B cell (primary cell): ENCODE measurements around the gene NKAPL. TPM values are rescaled to one million over a fixed set of nuclear protein-coding genes. Genes with fewer than 3 reads are reported as not detected.
A peak's percentile ranks its signal among the peaks of the same experiment; 100 is the strongest.

ENCODE experiments used
- ATAC-seq: fragments of 200-7000 bp; cut with Tn5 transposase; one replicate; pipeline ENCODE4 v1.10.0; 2021; ENCODE audit warnings: low read depth, mild to moderate bottlenecking, moderate number of reproducible peaks, moderate library complexity
- CTCF ChIA-PET: fragments of 350-600 bp; sonication (Branson Sonifier 250); formaldehyde crosslinking; loops from one replicate; lab custom pipeline; 2021; ENCODE audit warnings: antibody characterized with exemption, inconsistent platforms; lab: Charles Lee
- POLR2A ChIA-PET: fragments of 350-600 bp; sonication (Branson Sonifier 250); formaldehyde crosslinking; loops from one replicate; lab custom pipeline; 2021; ENCODE audit warnings: antibody characterized with exemption; lab: Charles Lee
- DNase-seq: peaks from one replicate; pipeline ENCODE4 v3.0.0; 2013
- H2AFZ ChIP-seq: 2 replicates; pipeline ENCODE4 v1.6.1; 2012; ENCODE audit warnings: mild to moderate bottlenecking, low read depth, low read length; ENCODE audit not compliant: insufficient read depth, poor library complexity, severe bottlenecking
- H3K27ac ChIP-seq, 2 donors: 1 replicate in 1 of 2; 2 replicates in 1 of 2; pipeline ENCODE4 v1.5.1; 2012 to 2013; ENCODE audit warnings: low read length in 2 of 2, mild to moderate bottlenecking in 2 of 2, moderate library complexity in 1 of 2
- H3K27me3 ChIP-seq, 4 experiments: fragments of 200-600 bp in 1 of 4; sonication (generic) in 1 of 4; replicated peaks in 1 of 4; 1 replicate in 2 of 4; 2 replicates in 2 of 4; pipeline versions ENCODE4 v1.6.1 to v1.7.0; 2013 to 2016; ENCODE audit warnings: low read length in 3 of 4, mild to moderate bottlenecking in 2 of 4, mixed read lengths in 1 of 4, moderate library complexity in 1 of 4; ENCODE audit not compliant: insufficient read depth in 4 of 4, control insufficient read depth in 3 of 4; ENCODE audit errors: control extremely low read depth in 1 of 4
- H3K36me3 ChIP-seq, 2 experiments: replicated peaks in 1 of 2; 1 replicate in 1 of 2; 2 replicates in 1 of 2; pipeline versions ENCODE4 v1.6.1 to v1.7.1; 2013; ENCODE audit warnings: low read length in 1 of 2; ENCODE audit not compliant: insufficient read depth in 2 of 2, control insufficient read depth in 1 of 2; ENCODE audit errors: control extremely low read depth in 1 of 2, extremely low read depth in 1 of 2
- H3K4me1 ChIP-seq, 2 donors: fragments of 200-600 bp in 1 of 2; sonication (generic) in 1 of 2; 1 replicate in 1 of 2; 2 replicates in 1 of 2; pipeline versions ENCODE4 v1.5.1 to v1.6.1; 2013 to 2017; ENCODE audit warnings: low read length in 2 of 2; ENCODE audit not compliant: control insufficient read depth in 2 of 2, insufficient read depth in 2 of 2
- H3K4me2 ChIP-seq: replicated peaks from 2 replicates; pipeline ENCODE3; 2012; ENCODE audit warnings: mild to moderate bottlenecking, low read depth, low read length; ENCODE audit not compliant: poor library complexity, severe bottlenecking
- H3K4me3 ChIP-seq, 5 experiments: fragments of 200-600 bp in 1 of 5; sonication (generic) in 1 of 5; 1 replicate in 3 of 5; 2 replicates in 2 of 5; pipeline versions ENCODE4 v1.5.1 to v1.7.0; 2011 to 2016; ENCODE audit warnings: low read length in 4 of 5, mild to moderate bottlenecking in 4 of 5, low read depth in 2 of 5, control low read depth in 1 of 5, moderate library complexity in 1 of 5; ENCODE audit not compliant: insufficient read depth in 1 of 5; ENCODE audit errors: control extremely low read depth in 1 of 5, extremely low read depth in 1 of 5
- H3K79me2 ChIP-seq: fragments of 200-600 bp; sonication (generic); one replicate; pipeline ENCODE4 v1.6.0; 2016; ENCODE audit warnings: low read length; ENCODE audit not compliant: control insufficient read depth, insufficient read depth
- H3K9ac ChIP-seq: fragments of 200-600 bp; sonication (generic); 2 replicates; pipeline ENCODE4 v1.6.1; 2017; ENCODE audit warnings: mild to moderate bottlenecking, low read length, moderate library complexity
- H3K9me3 ChIP-seq, 3 donors: one replicate each; pipeline versions ENCODE4 v1.6.1 to v1.7.1; 2013; ENCODE audit warnings: low read length in 2 of 3; ENCODE audit not compliant: control insufficient read depth in 2 of 3, insufficient read depth in 1 of 3; ENCODE audit errors: control extremely low read depth in 1 of 3
- H4K20me1 ChIP-seq: 2 replicates; pipeline ENCODE4 v1.6.0; 2012; ENCODE audit warnings: mild to moderate bottlenecking, low read length; ENCODE audit not compliant: insufficient read depth, control insufficient read depth, poor library complexity, severe bottlenecking
- H3K27ac Mint-ChIP-seq: one replicate; pipeline ENCODE4 v1.8.0; 2021; ENCODE audit warnings: mixed read lengths
- H3K27me3 Mint-ChIP-seq: one replicate; pipeline ENCODE4 v1.8.0; 2021; ENCODE audit warnings: mixed read lengths
- H3K4me1 Mint-ChIP-seq: one replicate; pipeline ENCODE4 v1.8.0; 2021; ENCODE audit warnings: mixed read lengths
- H3K4me3 Mint-ChIP-seq: one replicate; pipeline ENCODE4 v1.8.0; 2021; ENCODE audit warnings: mixed read lengths
- H3K9me3 Mint-ChIP-seq: one replicate; pipeline ENCODE4 v1.8.0; 2022; ENCODE audit warnings: mixed read lengths; ENCODE audit not compliant: insufficient read depth
- CTCF ChIP-seq: fragments of 200-600 bp; IDR thresholded peaks from one replicate; pipeline ENCODE4 v1.8.0; 2022; ENCODE audit warnings: antibody characterized with exemption, mild to moderate bottlenecking
- EZH2 ChIP-seq: IDR thresholded peaks from 2 replicates; pipeline ENCODE4 v1.6.1; 2012; ENCODE audit warnings: borderline replicate concordance, low read depth, mild to moderate bottlenecking, moderate library complexity, low read length; ENCODE audit not compliant: insufficient read depth, poor library complexity, severe bottlenecking
- WGBS: methylation state at CpG from one replicate; pipeline ENCODE4 v1.1.5; 2013; ENCODE audit warnings: missing lambda C conversion rate; ENCODE audit not compliant: insufficient coverage; 5-methylcytosine and 5-hydroxymethylcytosine counted together
- intact Hi-C: fragments of 100-400 bp; cut with micrococcal nuclease; formaldehyde crosslinking; loops from one replicate; pipeline ENCODE4 v1.10.0; 2022
- polyA plus RNA-seq: library from polyadenylated mRNA; depleted of rRNA; stranded (reverse); fragments of >200 nt; gene quantifications from 2 replicates; pipeline ENCODE4 v1.2.3, GENCODE V29; 2012
- total RNA-seq, 2 donors: library from RNA; stranded (reverse); fragments of 120-200 nt in 1 of 2; gene quantifications; 1 replicate in 1 of 2; 2 replicates in 1 of 2; pipeline versions ENCODE4 v1.2.3 to v1.2.4, GENCODE V29; 2013 to 2022

NKAPL gene
- total and polyA plus RNA-seq, 2 donors (not counting 1 experiment from before 2014, with no cell fraction given), result 0.52 TPM; not detected in 1

DNA sequence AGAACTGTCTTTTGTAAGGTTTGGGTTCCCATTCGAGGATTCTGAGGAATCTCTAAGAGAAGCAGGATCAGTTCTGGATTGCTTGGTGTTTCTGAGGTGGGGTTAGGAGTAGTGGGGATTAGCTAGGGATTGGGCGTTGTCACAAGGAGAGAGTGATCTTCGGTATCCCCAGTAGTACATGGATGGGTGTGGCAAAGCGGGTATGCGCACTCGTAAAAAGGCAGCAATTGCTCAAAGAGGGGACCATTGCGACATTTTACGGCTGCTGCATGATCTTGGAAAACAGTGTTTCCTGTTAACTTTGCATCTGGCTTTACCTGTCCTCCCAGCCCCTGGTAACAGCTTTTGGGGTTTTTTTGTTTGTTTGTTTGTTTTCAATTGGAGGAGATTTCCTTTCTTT lies 43.7 kb upstream of the NKAPL start:
- H3K4me3 ChIP-seq, result no peak overlapping the region
- Mint-ChIP-seq H3K4me3 (no peak overlapping the region), H3K4me1 (peaks cover 19% of the 10 kb centered on the region), H3K27ac (no peak overlapping the region), H3K27me3 (peaks cover 65% of the 10 kb centered on the region), H3K9me3 (no peaks in the 10 kb centered on the region)
- 47% methylated on average over 8 of the region's 8 CpGs for WGBS
- DNase-seq (no peak), ATAC-seq (no peak)
- TF ChIP-seq EZH2, result no peak
- TF ChIP-seq CTCF, result no peak
- H3K27me3 ChIP-seq, result peaks cover 0 to 67% (median 56%) of the 10 kb centered on the region in 4 experiments
- no peaks in the 10 kb centered on the region for H4K20me1 ChIP-seq
- intact Hi-C loops, result loop anchor here (5.0 to 10.0 kb wide), 3 partner anchors 53 to 311 kb away; no protein-coding TSS in a partner anchor
- H3K9me3 ChIP-seq, result peaks cover 0 to 24% (median 0%) of the 10 kb centered on the region in 3 donors
- ChIA-PET POLR2A (no interaction called here), CTCF (interaction anchor here (1.0 kb wide), 1 partner anchor 443 kb away, joined by 3 read pairs; no protein-coding TSS in a partner anchor)
- no peaks in the 10 kb centered on the region for H3K79me2 ChIP-seq
- H3K4me2 ChIP-seq, result no peak overlapping the region
- peaks cover 20% of the 10 kb centered on the region in 2 donors for H3K4me1 ChIP-seq
- no peak overlapping the region for H3K9ac ChIP-seq
- H3K36me3 ChIP-seq, result no peaks in the 10 kb centered on the region
- no peak overlapping the region for H3K27ac ChIP-seq
- H2AFZ ChIP-seq, result no peak overlapping the region

- H3K9me3 ChIP-seq, result peaks cover 0 to 8% (median 2%) of the 10 kb centered on the region in 3 donors
- no peak overlapping the region for H3K27ac ChIP-seq
These were observed 41.2 kb upstream of the NKAPL start for GRCh38 chr6:28217890-28218289.

More at GRCh38 chr6:28217890-28218289, 41.2 kb upstream of the NKAPL start:
- Histone ChIP-seq H3K79me2 (no peaks in the 10 kb centered on the region), H3K36me3 (no peaks in the 10 kb centered on the region), H3K9ac (no peak overlapping the region), H3K4me1 (peaks cover 6 to 7% of the 10 kb centered on the region in 2 donors), H3K4me3 (peak overlapping the region in 1 of 5 experiments; percentile 79), H2AFZ (peak overlapping the region; percentile 97), H4K20me1 (no peaks in the 10 kb centered on the region), H3K27me3 (peaks cover 0 to 54% (median 41%) of the 10 kb centered on the region in 4 experiments), H3K4me2 (peak overlapping the region; percentile 94)
- intact Hi-C loops, result loop anchor here (5.0 to 10.0 kb wide), 3 partner anchors 56 to 313 kb away; no protein-coding TSS in a partner anchor
- ChIA-PET CTCF (interaction anchor here (0.6 to 1.7 kb wide), 3 partner anchors 138 to 1111 kb away, joined by 3 to 6 read pairs (median 3); no protein-coding TSS in a partner anchor), POLR2A (interaction anchor here (0.7 to 1.8 kb wide), 3 partner anchors 77 to 407 kb away, joined by 3 to 6 read pairs (median 4); partner anchors contain the start of gene ZKSCAN8)
- no peaks in the 10 kb centered on the region for H3K9me3 Mint-ChIP-seq
- peaks cover 9% of the 10 kb centered on the region for H3K4me1 Mint-ChIP-seq
- no peak for DNase-seq
- no peak for ATAC-seq
- TF ChIP-seq CTCF (no peak), EZH2 (no peak)
- 91% methylated on average over 12 of the region's 12 CpGs for WGBS
- H3K27me3 Mint-ChIP-seq, result peaks cover 54% of the 10 kb centered on the region
- peak overlapping the region; percentile 93 for H3K4me3 Mint-ChIP-seq
- H3K27ac Mint-ChIP-seq, result no peak overlapping the region
